HG03095 (cell line): ENCODE results near the gene VKORC1.

Experiments used
- ATAC-seq: cut with Tn5 transposase; IDR thresholded peaks from one replicate; pipeline ENCODE4 v1.9.1; 2021; ENCODE audit warnings: moderate library complexity; ENCODE audit not compliant: unreplicated experiment

The VKORC1 gene

DNA sequence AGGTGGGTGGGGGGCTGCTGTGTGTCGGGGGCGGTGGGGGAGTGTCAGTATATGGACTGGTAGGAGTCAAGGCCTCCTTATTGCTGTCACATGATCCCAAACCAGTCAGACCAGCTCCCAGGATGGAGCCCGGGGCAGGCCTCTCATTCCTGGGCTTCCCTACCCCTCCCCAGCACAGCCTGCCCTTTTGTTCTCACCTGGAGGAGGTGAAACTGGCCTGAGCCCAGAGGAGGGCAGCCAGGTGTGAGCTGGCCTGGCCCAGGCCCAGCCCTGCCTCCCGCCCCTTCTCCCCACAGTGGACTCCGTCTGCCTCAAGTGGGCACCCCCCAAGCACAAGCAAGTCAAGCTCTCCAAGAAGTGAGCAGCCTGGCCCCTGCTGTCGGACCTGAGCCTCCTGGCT is 36.3 kb upstream of the VKORC1 start:
- no peak for ATAC-seq

DNA sequence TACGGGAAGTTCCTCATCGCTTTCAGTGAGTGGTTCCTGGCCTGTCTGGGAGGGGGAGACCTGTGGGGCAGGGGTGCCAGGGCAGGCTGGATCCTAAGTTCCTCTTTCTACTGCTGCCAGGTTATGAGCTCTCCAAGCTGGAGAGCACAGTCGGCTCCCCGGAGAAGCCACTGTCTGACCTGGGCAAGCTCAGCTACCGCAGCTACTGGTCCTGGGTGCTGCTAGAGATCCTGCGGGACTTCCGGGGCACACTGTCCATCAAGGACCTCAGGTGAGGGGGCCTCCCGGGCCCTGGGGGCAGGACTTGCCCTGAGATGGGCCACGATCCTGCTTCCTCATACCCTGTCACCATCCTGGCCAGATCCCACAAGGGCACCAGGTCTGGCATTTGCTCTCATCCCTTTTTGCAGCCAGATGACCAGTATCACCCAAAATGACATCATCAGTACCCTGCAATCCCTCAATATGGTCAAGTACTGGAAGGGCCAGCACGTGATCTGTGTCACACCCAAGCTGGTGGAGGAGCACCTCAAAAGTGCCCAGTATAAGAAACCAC is 35.8 kb upstream of the VKORC1 start:
- no peak for ATAC-seq

DNA sequence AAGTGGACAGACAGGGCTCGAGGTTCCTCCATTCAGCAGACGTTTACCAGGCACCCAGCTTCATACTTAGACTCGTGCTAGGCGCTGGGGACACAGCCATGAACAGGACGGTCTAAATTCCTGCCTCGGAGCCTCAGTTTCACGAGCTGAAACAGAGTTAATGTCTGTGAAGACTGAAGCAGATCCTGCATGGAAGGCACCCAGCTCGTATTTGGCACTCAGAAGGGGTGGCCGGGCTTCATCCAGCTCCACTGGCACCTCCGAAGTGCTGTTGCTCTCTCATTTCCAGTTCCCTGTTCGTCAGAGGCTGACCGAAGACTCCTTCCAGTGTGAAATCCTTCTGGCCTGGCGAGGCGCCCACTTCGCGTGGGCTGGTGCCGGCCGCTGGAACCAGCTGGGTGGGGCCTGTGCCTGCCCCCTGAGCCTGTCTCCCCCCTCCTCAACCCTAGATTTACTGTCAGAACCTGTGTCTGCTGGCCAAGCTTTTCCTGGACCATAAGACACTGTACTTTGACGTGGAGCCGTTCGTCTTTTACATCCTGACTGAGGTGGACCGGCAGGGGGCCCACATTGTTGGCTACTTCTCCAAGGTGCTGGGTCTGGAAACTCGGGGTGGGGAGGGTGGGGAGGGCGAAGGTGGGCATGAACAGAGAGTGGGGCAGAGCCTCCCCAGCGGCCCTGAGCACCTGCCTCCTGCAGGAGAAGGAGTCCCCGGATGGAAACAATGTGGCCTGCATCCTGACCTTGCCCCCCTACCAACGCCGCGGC is 35.2 kb upstream of the VKORC1 start:
- ATAC-seq = no peak

DNA sequence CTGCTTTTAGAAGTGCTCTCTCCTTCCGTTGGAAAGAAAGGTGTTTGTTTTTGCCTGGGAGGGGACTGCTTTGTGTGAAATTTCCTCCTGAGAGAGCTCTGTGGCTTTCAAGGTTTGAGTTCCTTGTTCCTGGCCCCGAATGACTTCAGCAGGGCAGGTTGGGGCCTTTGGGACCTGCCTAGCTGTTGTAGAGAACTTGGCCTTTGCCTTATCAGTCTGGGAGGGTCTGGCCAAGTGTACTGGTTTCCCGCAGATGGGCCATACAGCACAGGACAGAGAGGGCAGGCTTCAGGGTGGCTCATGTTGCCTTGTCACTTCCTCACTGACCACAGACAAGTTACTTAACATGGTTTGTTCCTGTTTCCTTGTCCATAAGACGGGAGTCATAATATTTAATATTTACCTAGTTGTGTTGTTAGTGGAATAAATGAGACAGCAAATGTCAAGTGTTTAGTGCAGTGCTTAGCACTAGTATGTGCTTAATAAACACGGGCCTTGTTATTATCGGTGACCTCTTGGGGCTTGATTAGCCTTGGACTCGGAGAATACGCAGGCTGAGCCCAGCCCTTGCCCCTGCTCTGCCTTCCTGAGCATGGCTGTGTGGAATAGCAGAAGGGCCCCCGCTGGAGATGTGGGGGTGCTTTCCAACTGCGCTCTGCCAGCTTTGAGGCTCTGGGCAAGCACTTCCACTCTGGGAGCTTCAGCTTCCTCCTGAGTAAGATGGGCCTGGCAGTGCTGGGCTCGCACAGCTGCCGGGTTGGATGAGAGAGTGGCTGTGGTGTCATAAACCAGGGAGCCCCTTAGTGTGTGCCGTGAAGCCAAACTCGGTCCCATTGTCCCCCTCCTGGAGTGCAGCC is 34.3 kb upstream of the VKORC1 start:
- no peak for ATAC-seq

DNA sequence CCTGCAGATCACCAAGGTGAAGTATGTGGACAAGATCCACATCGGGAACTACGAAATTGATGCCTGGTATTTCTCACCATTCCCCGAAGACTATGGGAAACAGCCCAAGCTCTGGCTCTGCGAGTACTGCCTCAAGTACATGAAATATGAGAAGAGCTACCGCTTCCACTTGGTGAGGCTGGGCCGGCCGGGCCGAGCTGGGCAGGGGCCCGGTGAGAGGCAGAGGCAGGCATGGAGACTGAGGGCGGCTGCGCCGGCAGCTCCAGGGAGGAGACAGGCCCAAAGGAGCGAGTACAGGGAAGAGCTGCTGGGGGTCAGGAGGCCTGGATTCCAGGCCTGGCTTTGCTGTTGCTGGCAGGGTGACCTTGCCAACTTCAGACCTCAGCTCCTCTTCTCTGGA is 32.6 kb upstream of the VKORC1 start:
- ATAC-seq = no peak

DNA sequence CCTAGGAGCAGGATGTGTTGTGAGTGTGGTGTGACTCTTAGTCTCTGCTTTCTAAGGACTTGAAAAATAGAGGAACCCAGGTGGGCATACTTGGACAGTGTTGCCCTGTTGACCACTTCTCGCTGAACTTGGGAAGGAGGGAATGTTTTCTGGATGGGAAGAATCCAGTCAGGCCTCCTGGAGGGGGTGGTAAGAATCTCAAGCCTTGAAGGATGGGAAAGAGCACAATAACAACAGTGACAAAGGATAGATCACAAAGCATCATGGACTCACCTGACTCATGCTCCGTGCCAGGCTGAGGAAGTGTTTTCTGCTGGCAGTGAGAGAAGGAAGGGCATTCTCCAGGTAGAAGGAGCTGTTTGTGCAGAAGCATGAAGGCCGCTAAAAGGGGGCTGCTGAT is 31.2 kb upstream of the VKORC1 start:
- no peak for ATAC-seq

DNA sequence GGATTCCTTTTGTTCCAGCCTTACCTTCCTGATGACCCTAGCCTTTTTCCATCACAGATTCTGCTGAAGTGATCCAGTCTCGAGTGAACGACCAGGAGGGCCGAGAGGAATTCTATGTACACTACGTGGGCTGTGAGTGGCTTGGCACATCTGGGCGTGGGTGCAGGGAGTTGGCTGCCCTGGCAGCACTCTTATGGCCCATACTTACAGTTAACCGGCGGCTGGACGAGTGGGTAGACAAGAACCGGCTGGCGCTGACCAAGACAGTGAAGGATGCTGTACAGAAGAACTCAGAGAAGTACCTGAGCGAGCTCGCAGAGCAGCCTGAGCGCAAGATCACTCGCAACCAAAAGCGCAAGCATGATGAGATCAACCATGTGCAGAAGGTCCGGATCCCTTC is 25.5 kb upstream of the VKORC1 start:
- no peak for ATAC-seq

DNA sequence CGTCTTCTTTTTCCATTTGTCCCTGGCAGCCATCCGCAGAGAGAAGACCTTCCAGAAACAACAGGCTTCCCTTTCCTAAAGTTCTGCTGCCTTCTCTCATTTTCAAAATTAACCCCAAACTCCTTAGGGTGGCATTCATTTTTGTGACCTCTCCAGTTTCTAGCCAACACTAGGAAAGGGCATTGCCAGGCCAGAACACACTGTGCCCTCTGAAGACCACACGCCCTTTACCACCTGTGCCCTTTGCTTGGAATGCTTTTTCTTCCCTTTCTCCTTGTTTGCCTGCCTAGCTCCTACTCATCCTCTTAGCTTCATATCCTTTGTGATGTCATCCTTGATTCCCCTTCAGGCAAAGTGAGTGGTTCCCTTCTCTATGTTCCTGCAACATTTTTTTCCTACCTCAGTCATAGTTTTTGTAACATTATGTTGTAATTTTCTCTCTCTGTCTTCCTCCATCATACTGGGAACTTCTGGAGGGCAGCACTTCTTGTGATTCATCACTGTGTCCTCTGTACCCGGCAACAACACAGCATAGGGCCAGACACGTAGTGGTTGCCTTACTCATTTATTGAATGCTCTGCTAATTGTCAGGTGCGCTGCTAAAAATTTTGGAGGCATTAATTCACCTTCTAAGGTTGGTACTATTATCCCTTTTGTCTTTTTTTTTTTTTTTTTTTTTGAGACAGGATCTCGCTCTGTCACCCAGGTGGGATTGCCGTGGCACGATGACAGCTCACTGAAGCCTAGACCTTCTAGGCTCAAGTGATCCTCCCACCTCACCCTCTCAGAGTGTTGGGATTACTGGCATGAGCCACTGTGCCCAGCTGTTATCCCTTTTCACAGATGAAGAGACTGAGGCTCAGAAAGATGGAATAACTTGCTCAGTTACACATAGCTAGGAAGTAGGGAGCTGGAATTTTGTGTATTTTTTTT is 23.9 kb upstream of the VKORC1 start:
- no peak for ATAC-seq

DNA sequence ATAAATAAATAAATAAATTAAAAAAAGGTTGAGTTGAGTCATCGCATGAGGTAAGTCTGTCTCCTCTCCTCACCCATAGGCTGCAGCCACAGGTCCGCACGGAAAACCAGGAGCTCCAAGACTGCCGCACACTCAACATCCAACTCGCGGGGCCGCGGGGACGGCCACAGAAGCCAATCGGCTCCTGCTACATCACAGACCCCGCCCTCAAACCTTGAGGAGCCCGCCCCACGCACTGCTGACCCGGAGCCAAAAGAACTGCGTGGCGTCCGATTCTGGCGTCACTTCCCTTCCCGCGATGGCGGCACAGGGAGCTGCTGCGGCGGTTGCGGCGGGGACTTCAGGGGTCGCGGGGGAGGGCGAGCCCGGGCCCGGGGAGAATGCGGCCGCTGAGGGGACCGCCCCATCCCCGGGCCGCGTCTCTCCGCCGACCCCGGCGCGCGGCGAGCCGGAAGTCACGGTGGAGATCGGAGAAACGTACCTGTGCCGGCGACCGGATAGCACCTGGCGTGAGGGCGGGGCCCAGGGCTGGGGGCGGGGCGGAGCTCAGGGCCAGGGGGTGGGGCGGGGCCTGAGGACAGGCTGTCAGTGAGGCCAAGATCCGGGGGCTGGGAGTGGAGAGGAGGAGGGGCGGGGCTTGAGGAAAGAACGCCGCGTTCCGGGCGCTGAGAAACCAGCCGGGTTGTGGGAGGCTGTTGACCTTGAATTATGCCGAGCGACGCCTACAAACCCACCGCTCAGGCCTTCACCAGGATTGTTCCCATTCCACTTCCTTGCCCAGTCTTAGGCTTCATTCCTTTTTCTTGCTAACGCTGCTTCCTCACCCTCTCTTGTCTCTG is 23.0 kb upstream of the VKORC1 start, which contains the start of gene KAT8:
TSS of gene KAT8 (plus strand) at position 281 of the 839 bp plus-strand sequence. CDS start at position 299, 18 bp downstream.
- ATAC-seq = peak; percentile 89

DNA sequence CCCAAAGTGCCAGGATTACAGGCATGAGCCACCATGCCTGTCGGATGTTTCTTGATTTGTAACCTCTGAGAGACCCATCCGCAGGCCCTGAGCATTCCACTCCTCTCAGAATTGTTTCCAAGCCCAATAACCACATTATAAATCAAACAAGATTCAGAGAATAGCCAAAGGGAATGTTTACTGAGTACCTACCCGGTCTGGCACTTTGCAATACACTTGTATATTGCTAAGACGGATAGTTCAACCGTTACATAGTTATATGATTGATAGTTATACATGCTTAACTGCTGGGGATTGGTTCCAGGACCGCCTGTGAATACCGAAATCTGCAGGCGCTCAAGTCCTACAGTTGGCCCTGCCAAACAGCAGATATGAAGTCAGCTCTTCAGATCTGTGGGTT is 19.9 kb upstream of the VKORC1 start:
- no peak for ATAC-seq

DNA sequence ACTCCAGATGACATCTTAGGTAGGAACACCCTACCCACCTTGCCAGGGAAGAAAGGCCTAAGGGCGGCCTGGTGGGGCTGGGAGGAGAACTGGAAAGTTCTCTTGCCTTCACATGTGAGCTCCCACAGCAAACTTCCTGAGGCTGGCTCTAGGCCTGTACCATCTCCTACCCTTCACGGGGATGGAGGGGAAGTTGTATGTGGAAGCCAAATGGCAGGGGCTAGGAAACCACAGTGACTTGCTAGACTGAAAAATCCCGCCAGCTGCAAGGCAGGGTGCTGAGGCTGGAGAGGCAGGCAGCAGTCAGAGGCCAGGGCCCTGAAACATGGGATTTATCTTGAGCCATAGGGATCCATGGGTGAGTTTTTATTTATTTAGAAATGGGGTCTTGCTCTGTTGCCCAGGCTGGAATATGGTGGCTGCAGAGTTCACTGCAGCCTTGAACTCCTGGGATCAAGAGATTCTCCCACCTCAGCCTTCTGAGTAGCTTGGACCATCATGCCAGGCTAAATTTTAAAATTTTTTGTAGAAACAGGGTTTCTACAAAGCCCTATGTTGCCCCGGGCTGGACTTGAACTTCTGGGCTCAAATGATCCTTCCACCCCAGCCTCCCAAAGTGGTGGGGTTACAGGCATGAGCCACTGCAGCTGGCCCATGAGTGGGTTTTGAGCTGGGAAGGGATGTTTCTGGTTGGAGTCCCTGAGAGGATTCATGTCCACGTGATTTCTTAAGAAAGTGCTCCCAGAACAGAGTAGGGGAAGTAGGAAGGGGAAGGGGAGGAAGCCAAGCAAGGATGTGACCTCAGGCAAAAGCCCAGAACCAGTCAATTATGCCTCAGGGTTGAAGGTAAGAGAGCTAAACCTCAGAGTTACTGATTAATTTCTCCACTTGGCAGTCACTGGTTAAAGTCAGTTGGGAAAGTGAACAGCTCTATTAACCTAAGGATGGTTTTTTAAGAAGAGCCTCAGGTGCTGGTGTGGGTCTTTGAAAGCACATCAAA is 18.8 kb upstream of the VKORC1 start:
- no peak for ATAC-seq

DNA sequence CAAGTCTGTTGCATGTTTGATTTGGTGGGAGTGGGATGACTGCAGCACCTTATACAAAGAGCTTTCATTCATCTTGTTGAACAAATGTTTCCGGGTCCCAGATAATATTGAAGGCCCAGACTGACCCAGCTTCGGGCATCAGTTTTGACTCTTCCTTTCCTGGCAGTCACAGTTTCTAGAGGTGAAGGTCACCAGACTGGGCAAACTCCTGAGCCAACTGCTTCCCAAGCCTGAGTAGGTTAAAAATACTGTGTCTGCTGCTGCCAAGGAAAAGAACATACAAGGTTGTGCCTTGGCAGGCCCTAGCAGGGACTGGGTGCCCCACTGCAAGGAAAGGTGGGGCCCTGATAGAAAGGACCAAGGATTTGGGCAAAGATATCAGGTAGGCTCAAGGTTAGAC is 18.1 kb upstream of the VKORC1 start:
- no peak for ATAC-seq

DNA sequence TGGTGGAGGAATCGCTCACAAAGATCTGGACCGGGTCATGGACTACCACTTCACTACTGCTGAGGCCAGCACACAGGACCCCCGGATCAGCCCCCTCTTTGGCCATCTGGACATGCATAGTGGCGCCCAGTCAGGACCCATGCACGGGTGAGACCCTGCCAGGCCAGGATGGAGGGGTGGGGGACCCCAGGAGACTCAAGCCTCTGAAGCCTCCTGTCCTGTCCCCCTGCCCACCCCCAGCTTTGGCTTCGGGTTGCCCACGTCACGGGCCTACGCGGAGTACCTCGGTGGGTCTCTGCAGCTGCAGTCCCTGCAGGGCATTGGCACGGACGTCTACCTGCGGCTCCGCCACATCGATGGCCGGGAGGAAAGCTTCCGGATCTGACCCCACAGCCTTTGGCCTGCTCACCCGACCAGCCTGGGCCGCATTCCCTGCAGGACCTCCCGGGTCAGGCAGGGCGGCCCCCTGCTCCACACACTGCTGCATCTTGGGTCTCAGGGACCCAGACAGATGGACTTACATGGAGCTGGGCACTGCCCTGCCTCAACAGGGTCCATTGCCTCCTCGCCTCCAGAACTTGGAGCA is 17.4 kb upstream of the VKORC1 start:
- ATAC-seq = no peak

DNA sequence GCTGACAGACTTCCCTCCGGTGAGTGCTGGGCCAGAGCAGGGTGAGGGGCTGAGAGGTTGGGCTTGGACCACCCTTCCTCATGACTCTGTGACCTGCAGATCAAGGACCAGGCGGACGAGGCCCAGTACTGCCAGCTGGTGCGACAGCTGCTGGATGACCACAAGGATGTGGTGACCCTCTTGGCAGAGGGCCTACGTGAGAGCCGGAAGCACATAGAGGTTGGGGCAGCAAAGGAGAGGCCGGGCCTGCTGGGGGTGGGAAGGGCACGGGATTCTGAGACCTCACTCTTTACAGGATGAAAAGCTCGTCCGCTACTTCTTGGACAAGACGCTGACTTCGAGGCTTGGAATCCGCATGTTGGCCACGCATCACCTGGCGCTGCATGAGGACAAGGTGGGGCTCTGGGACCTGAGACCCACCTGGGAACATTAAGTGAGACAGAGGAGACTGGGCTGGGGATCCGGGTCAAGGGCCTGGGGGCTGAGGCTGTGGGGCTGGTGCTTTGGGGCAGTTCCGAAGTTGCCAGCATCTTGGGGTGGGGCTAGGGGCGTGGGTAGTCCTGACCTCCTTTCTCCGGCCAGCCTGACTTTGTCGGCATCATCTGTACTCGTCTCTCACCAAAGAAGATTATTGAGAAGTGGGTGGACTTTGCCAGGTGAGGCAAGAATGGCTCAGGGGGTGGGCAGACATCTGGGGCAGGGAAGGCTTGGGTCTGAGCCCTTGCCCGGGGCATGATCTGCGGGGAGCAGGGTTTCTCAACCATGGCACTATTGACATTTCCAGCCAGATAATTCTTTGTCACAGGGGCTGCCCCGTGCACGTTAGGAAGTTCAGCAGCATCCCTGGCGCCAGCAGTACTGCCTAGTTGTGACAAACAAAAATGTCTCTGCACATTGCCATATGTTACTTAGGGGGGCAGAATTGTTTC is 15.8 kb upstream of the VKORC1 start:
- ATAC-seq = no peak

DNA sequence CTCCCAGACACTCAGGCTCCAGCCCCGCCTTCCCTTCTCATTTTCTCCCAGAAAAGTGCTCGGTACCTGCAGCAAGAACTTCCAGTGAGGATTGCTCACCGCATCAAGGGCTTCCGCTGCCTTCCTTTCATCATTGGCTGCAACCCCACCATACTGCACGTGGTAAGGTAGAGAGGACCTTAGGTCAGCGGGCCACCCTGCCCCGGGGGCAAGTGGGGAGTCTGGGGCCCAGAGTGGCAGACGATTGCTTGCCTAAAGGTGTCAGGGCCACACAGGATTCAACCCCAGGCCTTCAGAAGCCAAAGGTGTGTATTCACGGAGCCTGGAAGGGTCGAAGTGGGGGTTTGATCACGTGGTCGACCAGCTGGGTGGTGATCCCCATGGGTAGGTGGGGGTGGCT is 15.0 kb upstream of the VKORC1 start:
- ATAC-seq = no peak

DNA sequence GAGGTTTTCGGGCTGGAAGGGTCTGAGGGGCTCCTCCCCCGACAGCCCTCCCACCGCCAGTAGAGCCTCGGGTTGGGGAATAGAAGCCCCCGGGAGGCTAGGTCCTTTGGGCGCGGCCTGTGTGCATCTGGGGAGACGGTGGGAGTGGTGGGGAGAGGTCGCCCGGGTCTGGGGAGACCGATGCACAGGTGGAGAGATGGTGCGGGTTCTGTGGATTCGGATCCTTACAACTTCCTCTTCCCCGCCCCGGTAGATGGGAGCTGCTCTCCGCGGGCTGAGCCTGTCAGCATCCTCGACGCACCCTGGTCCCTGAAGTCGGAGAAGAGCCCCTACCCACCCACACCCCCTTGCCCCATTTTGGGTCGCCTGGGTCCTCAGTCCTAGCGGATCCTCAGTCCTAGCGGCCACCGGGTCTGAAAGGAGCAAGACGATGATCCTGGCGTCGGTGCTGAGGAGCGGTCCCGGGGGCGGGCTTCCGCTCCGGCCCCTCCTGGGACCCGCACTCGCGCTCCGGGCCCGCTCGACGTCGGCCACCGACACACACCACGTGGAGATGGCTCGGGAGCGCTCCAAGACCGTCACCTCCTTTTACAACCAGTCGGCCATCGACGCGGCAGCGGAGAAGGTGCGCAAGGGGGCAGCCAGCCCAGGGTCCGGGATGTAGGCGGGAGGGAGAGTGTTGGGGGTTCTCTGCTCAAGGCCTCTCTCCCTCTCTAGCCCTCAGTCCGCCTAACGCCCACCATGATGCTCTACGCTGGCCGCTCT is 14.4 kb upstream of the VKORC1 start:
- ATAC-seq = no peak
